ENCODE data around the gene TNRC6A.
"Not testable (repeated sequence)": the region's sequence is repeated elsewhere in the genome, so short reads cannot be mapped to it uniquely, and the experiment has no call there.

Gene TNRC6A

DNA sequence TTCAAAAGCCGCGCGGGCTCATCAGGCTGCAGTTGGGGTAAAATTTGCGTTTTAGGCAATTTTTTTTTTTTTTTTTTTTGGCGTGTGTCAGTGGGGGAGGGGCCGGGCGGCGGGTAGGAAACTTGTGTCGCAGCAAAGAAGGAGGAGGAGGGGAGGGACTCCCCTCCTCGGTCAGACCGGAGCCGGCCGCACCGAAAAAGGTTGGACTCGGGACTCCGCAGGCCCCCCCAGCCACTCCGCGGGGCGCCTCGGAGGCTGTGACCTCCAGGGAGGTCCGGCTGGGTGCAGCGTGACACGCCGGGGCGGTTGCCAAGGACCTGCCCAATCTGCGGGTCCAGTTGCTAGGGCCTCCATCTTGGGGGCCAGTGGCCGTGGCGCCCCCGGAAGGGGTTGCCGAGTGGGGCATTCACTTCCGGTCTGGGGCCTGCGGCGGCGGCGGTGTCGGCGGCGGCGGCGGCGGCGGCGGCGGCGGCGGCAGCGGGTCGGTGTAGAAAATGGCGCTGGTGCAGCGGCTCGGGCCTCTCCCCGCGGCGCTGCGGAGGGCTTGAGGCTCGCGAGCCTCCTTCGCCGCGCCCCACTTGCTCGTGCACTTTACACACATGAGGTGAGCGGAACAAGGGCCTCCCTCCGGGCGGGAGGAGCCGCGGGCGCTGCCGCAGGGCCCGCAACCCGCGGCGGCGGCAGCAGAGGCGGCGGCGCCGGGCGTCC, at the start of gene TNRC6A:
TNRC6A (plus strand) TSS at position 409 of the 708 bp plus-strand sequence; CDS start at position 600, 191 bp downstream.
- DNase-seq (ENCODE audit: low spot score), result peak; percentile 81

DNA sequence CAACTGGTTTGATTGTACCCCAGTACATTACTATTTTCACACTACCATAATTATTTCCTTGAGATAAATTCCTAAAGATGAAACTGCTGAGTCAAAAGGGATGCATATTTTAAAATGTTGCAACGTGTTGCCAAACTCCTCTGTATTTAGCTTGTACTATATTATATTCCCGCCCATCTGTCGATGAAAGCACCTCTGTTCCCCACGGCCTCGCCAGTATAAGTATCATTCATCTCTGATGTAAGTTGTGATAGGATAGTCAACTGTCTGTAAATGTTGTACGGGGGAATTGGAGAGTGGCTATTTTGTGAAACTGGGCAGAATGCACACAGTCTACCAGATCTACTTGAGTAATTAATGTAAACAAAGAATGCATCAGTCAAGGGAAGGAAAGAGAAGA, 47.7 kb upstream of the TNRC6A start:
- DNase-seq (ENCODE audit: low spot score), result no peak

DNA sequence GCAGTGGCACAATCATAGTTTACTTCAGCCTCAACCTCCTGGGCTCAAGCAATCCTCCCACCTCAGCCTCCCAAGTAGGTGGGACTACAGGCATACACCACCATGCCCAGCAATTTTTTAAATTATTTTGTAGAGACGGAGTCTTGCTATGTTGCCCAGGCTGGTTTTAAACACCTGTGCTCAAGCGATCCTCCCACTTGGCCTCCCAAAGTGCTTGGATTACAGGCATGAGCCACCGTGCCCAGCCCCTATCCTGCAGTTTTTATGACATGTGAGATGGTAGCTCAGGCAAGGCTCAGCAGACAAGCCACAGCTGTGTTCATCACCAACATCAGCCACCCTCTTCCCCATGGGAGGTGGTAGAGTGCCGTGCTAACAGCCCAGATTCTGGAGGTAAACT, 46.2 kb upstream of the TNRC6A start:
- no peak for DNase-seq (ENCODE audit: low spot score)

DNA sequence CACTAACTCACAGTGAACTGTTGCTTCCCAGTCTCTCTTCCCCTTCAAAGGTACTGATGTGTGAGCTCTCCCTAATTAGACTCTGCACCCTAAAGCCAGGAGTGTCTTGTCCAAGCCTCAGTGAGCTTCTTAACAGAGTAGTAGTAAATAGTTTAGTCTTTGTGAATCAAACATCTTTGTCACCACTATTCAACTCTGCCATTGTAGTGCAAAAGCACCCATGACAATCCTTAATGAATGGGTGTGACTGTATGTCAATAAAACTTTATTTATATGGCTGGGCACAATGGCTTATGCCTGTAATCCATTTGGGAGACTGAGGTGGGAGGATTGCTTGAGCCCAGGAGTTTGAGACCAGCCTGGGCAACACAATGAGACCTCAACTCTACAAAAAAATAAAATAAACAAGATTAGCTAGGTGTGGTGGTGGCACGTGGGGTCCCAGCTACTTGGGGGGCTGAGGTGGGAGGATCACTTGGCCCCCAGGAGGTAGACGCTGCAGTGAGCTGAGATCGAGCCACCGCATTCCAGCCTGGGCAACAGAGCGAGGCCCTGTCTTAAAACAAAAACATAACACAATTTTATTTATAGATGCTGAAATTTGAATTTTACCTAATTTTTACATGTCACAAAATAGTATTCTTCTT, 45.5 kb upstream of the TNRC6A start:
- no peak for DNase-seq (ENCODE audit: low spot score)

DNA sequence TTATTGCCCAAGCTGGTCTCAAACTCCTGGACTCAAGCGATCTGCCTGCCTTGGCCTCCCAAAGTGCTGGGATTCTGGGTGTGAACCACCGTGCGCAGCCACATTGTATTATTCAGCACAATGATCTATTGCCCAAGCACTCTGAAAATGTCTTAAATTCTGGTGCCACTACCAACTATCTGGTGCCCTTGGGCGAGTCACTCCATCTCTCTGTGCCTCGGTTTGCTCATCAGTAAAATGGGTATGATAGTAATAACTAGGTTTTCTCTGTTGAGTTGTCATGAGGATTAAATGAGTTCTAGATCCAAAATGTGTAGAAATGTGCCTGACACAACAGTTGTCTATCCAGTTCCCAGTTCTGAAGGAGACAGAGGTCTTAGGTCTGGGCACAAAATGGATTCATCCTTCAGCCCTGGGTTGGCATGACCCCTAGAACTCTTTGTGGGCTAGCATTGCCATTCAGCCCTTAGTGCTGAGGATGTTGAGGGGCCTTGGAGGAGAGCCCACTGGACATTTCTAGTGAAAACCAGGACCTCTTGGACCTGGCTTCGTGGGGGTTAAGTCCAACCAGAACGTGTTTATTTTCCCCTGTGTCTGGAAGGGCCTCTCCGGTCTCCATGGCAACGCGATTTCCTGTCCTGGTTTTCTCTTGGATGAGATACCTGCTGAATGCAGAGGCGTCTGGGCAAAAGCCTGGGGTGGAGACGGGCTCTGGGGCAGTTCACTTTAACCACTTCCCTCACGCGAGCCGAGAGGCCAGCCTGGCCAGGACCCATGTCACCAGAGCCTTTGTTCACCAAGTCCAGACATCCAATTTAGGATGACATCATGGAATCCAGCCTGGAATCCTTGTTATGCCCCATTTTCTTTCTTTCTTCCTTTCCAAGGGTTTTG, 43.7 kb upstream of the TNRC6A start:
- DNase-seq (ENCODE audit: low spot score), result no peak

DNA sequence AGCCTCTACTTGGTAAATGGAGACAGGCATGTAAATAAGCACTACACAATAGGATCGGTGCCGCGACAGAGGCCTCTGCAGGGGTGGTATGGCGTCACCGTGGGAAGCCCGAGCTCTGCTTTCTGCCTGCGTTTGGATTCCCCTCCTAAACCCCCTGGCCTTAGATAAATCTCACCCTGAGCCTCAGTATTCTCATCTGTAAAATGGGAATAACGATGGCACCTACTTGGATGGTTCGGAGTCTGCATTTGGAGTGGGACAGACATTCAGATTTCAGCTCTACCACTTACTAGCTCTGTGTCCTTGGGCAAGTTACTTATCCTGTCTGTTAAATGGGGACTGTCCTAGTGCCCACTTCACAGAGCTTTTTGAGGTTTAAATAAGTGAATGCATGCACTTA, 42.8 kb upstream of the TNRC6A start:
- DNase-seq (ENCODE audit: low spot score), result no peak

DNA sequence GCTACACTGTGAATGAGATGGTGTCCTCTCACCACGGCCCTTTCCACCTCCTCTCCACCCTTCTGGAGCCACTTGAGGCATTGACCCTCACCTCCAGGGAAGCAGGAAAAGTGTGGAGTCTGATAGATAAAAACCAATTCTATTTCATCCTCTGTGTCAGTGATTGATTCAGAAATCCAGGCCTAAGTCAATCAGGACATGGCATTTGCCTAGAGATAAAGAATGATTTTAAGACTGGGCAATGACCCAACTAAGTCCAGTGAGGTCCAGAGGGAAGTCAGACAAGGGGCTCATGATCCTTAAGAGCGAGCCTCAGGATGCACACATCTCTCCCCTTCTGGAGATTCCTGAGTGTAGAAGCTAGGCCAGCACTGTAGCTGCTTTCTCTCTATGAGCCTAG, 41.1 kb upstream of the TNRC6A start:
- no peak for DNase-seq (ENCODE audit: low spot score)

DNA sequence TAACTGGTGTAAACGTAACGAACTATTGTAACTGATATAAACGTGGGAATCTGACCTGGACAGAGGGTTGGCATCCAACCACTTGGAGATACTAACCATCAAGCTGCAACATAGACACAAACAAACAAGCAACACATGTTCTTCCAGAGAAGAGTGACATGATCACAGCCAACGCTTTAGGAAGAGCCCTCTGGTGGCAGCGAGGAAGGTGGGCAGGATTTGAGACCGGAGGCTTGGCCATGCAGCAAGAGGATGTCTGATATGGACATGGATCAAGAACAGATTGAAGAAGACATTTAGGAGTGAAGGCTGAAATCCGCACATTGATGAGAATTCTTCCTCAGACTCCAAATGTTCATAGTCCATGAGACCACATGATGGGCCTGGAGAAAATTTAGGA, 40.3 kb upstream of the TNRC6A start:
- DNase-seq (ENCODE audit: low spot score), result no peak

DNA sequence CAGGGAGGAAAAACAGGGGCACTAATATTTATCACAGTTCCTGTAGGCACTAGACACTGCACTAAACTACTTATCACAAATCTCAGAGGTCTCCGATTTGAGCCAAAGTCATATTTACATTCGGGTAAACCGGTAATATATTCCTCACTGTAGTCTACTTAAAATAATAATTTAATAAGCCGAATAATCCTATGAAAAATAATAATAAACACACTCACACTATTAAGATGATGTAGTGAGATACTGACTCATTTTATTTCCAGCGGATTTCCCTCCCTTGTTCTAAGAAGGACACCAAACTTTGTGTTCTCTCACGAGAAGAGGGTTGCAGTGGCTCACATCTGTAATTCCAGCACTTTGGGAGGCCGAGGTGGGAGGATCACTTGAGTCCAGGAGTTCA, 36.6 kb upstream of the TNRC6A start:
- DNase-seq (ENCODE audit: low spot score), result no peak

DNA sequence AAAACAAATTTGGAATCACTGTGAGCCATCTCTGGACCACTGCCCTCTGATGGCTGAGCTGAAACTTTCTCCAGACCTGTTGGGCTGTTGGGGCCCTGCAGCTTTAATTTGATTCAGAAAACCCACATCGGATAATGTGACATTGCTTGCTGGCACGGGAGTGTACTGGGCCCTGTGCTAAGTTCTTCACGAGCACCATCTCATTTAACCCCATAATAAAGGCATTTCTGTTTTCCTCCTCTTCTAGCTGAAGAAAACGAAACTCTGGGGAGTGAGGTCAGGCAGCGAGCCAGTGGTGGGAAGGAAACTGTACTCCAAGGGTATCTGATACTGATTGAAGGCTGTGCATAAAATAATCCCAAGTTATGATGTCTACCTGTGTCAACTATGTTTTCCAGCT, 34.5 kb upstream of the TNRC6A start:
- no peak for DNase-seq (ENCODE audit: low spot score)

DNA sequence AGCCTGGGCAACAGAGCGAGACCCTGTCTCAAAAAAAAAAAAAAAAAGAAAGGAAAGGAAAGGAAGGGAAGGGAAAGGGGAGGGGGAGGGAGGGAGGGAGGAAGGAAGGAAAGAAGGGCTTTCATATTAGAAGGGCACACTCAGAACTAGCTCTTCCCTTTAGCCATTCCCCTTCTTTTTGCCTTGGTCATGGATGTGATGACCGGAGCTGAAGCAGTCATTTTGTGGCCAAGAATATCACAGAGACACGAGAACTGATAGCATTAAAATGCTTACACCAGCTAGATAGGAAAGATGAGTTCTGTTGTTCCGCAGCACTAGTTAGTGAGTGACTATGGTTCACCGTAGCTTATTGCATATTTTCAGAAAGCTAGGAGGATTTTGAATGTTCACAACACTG, 32.8 kb upstream of the TNRC6A start:
- DNase-seq (ENCODE audit: low spot score), result no peak

DNA sequence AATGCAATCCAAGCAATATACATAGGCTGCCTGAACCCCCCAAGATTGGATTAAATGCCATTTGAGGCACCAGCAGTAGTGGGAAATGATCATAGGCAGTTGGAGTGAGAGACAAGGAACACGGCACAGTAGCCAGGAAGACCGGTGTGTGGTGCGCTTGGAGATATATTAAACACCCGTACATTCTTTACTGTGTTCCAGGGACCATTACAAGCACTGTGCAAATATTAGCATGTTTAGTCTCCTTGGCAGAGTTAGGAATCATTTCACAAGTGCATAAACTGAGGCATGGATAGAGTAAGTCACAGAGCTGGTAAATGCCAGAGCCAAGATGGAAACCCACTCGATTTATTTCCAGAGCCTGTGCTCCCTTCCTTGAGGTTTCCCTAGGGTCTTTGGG, 31.1 kb upstream of the TNRC6A start:
- DNase-seq (ENCODE audit: low spot score), result no peak

DNA sequence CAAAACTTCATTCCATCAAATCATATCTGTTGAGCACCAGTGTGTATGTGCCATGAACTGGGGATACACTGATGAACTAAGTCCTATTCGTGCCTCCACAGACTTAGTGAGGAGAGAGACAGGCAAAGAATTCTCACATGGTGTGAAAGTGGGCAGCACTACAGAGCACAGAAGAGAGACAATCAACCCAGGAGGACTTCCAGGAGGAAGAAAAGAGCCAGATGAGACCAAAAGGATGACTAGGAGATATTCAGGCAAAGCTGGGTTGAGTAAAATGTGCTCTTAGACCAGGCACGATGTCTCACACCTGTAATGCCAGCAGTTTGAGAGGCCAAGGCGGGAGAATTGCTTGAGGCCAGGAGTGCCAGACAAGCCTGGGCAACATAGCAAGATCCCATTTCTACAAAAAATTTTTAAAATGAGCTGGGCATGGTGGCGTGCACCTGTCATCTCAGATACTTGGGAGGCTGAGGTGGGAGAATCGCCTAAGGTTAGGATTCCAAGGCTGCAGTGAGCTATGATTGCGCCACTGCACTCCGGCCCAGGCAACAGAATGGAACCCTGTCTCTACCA, 30.2 kb upstream of the TNRC6A start:
- no peak for DNase-seq (ENCODE audit: low spot score)

DNA sequence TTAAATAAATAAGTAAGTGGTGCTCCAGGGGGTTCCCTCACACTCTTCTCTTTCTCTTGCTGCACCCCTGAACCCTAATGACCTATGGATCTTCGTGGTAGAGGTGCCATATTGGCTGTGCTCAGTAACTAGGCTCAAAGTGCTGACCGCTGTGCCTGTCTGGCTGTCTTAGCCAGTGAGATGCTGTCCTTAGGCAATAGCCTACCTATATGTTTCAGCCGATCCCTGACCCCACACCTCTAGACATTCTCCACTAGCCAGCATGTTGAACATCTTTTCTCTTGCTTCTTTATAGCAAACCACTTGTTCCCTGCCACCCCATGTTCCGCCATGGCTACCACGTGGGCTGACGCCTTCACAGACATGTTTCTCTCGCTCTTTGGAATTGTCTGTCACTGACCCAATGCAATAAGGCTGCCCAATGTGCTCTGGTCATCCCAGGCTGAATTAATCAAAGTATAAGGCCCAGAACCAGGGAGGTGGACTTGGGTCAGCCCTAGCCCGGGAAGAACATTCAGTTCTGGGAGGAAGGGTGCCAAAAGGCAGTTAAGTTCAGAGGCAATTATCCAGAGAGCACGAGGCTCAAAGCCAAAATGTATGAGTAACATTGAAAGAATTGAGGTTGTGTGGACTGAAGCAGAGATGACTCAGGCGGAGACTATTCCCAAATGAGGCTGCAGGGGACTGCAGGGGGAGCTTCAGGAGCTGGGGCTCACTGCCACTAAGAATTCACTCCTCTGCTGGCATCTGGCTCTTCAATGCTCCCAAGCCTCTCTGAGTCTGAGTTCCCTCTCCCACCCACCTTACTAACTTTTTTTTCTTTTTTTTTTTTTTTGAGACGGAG, 28.7 kb upstream of the TNRC6A start:
- DNase-seq (ENCODE audit: low spot score), result no peak

DNA sequence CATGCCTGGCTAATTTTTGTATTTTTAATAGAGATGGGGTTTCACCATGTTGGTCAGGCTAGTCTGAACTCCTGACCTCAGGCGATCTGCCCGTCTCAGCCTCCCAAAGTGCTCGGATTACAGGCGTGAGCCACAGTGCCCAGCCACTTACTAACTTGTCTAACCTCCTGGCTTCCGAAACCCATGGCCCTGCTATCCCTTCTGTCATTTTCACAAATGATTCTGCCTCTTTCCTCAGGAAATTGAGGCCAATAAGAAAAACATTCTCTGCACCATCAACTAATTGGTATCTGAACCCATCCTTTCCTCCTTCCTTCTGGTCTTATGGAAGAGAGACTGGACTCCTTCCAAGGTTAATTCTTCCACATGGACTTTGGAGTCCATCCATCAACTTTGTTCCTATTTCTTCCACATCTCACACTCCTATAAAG, 27.9 kb upstream of the TNRC6A start:
- no peak for DNase-seq (ENCODE audit: low spot score)

DNA sequence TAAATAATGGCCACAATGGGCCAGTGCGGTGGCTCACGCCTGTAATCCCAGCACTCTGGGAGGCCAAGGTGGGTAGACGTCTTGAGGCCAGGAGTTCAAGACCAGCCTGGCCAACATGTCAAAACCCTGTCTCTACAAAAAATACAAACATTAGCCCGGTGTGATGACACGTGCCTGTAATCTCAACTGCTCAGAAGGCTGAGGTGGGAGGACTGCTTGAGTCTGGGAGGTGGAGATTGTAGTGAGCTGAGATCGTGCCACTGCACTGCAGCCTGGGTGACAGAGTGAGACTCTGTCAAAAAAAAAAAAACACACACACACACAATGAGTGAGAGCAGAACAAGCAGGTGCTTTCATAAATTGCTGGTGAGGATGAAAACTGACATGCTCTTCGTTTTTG, 21.7 kb upstream of the TNRC6A start:
- not testable (repeated sequence) for DNase-seq (ENCODE audit: low spot score)

DNA sequence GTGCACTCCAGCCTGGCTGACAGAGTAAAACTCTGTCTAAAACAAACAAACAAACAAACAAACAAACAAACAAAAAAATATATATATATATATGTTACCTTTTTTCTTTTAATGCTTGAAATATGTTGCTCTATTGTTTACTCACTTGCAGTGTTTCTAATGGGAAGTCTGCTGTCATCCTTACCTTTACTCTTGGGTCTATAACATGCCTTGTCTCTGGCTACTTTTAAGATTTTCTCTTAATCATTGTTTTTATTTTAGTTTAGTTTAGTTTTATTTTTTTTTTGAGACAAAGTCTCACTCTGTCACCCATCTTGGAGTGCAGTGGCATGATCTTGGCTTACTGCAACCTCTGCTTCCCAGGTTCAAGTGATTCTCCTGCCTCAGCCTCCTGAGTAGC, 16.1 kb upstream of the TNRC6A start:
- no peak for DNase-seq (ENCODE audit: low spot score)

DNA sequence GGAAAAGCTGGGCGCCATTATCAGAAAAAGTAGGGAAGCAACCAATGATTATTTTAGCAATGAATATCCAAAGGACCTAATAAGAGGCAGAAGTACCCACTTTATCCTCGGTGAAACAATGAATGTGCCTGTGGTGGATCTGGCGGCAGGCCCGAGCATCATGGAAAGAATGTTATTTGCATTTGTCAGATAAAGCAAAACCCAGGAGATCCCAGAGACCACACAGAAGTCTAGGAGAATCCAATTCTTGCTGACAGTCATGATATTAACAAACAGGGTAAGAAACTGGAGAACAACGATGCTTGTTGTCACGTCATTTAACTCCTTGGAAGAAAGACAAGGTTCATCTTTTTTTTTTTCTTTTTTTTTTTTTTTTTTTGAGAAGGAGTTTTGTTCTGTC, 12.0 kb upstream of the TNRC6A start:
- no peak for DNase-seq (ENCODE audit: low spot score)

DNA sequence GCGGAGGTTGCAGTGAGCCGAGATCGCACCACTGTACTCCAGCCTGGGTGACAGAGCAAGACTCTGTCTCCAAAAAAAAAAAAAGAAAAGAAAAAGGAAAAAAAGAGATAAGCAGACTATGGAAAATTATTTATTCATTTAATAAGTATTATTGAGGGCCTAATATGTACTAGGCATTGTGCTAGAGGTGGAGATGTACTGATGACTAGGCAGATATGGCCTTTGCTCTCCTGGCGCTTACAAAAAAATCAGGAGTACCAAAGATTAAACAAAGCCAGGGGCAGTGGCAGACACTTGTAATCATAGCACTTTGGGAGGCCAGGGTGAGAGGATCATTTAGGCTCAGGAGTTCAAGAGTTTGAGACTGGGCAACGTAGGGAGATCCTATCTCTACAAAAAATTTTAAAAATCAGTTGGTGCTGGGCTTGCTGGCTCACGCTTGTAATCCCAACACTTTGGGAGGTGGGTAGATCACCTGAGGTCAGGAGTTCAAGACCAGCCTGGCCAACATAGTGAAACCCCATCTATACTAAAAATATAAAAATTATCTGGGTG, 10.4 kb upstream of the TNRC6A start:
- no peak for DNase-seq (ENCODE audit: low spot score)

DNA sequence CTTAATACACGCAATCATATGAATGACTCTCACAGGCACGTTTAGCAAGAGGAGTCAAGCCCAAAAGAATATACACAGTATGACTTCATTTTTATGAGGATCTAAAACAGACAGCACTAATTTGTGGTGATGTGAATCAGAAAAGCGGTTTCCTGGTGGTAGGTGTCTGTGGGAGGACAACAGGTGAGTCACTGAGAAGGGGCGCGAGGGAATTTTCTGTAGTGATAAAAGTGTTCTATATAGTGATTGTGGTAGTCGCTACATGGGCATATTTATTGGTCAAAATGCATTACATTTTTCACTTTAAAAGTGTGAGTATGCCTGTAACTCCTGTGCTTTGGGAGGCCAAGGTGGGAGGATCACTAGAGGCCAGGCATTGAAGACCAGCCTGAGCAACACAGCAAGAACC, 7.6 kb upstream of the TNRC6A start:
- no peak for DNase-seq (ENCODE audit: low spot score)

DNA sequence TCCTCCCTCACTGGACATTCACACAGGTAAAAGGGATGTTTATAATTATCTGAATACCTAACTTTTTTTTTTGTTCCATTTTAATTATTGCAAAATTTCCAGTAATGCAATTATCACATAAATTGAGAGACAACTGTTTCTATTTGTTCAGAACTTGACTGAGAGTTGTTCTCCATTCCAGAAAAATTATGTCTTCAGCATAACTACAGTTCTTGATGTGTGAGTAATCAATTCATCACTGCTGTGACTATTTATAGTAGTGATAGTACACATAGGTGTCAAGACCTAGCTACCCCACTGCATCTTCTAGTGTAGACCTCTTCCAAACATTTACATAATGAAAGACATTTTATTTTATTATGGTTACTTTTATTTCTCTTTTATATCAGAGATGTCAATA, 5.8 kb upstream of the TNRC6A start:
- no peak for DNase-seq (ENCODE audit: low spot score)
